SK-N-SH (cell line): ENCODE results near the gene ZYG11B.

ENCODE experiments used
- CHD2 ChIP-seq: fragments of 150-350 bp; IDR thresholded peaks from 2 replicates; pipeline ENCODE4 v1.6.1; 2018; ENCODE audit warnings: low read length; ENCODE audit not compliant: partially characterized antibody
- EZH2phosphoT487 ChIP-seq: fragments of 200-600 bp; sonication (generic); IDR thresholded peaks from 2 replicates; pipeline ENCODE4 v1.6.1; 2017; ENCODE audit warnings: low read depth, mixed run types, mild to moderate bottlenecking, antibody characterized with exemption, moderate library complexity, borderline replicate concordance
- FOXM1 ChIP-seq: IDR thresholded peaks from 2 replicates; pipeline ENCODE4 v1.4.0; 2012; ENCODE audit warnings: low read depth, mild to moderate bottlenecking
- GABPA ChIP-seq: IDR thresholded peaks from 2 replicates; pipeline ENCODE4 v1.4.0; 2012; ENCODE audit warnings: low read depth, mild to moderate bottlenecking
- JUND ChIP-seq: IDR thresholded peaks from 2 replicates; pipeline ENCODE4 v1.4.0; 2012
- POLR2AphosphoS5 ChIP-seq: IDR thresholded peaks from 2 replicates; pipeline ENCODE4 v1.6.1; 2012; ENCODE audit warnings: low read depth, low read length
- RCOR1 ChIP-seq: fragments of 150-350 bp; IDR thresholded peaks from 2 replicates; pipeline ENCODE4 v1.6.1; 2017; ENCODE audit warnings: antibody characterized with exemption, low read length
- YY1 ChIP-seq: IDR thresholded peaks from 2 replicates; pipeline ENCODE4 v1.4.0; 2012; ENCODE audit warnings: low read depth, mild to moderate bottlenecking
- TF ChIP-seq, protein P1 (sequence below): fragments of 200-600 bp; sonication (generic); IDR thresholded peaks from 2 replicates; pipeline ENCODE4 v1.6.1; 2017; ENCODE audit warnings: antibody characterized with exemption, mild to moderate bottlenecking, moderate library complexity
- TF ChIP-seq, protein P2 (sequence below): fragments of 150-350 bp; IDR thresholded peaks from 2 replicates; pipeline ENCODE4 v1.6.1; 2016; ENCODE audit warnings: mild to moderate bottlenecking, low read depth, low read length
- TF ChIP-seq, protein P3 (sequence below): IDR thresholded peaks from 2 replicates; pipeline ENCODE4 v1.6.1; 2012; ENCODE audit warnings: mild to moderate bottlenecking, low read depth, low read length, moderate library complexity

DNA sequence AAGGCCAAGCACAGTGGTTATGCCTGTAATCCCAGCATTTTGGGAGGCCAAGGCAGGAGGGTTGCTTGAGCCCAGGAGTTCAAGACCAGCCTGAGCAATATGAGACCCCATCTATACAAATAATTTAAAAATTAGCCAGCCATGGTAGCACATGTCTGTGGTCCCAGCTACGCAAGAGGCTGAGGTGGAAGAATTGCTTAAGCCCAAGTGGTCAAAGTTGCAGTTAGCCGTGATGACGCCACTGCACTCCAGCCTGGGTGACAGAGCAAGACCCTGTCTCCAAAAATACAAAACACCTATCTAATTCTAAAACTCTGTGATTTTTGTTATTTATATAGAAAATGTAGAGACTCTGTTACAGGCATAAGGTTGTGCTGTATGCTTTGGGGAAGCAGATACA is 72.1 kb downstream of the ZYG11B start:
- TF ChIP-seq RCOR1 (no peak), JUND (no peak), CHD2 (no peak), YY1 (no peak), POLR2AphosphoS5 (no peak), FOXM1 (no peak), GABPA (no peak), EZH2phosphoT487 (no peak)
- TF ChIP-seq, protein P1, sequence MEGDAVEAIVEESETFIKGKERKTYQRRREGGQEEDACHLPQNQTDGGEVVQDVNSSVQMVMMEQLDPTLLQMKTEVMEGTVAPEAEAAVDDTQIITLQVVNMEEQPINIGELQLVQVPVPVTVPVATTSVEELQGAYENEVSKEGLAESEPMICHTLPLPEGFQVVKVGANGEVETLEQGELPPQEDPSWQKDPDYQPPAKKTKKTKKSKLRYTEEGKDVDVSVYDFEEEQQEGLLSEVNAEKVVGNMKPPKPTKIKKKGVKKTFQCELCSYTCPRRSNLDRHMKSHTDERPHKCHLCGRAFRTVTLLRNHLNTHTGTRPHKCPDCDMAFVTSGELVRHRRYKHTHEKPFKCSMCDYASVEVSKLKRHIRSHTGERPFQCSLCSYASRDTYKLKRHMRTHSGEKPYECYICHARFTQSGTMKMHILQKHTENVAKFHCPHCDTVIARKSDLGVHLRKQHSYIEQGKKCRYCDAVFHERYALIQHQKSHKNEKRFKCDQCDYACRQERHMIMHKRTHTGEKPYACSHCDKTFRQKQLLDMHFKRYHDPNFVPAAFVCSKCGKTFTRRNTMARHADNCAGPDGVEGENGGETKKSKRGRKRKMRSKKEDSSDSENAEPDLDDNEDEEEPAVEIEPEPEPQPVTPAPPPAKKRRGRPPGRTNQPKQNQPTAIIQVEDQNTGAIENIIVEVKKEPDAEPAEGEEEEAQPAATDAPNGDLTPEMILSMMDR: no peak
- TF ChIP-seq, protein P2, sequence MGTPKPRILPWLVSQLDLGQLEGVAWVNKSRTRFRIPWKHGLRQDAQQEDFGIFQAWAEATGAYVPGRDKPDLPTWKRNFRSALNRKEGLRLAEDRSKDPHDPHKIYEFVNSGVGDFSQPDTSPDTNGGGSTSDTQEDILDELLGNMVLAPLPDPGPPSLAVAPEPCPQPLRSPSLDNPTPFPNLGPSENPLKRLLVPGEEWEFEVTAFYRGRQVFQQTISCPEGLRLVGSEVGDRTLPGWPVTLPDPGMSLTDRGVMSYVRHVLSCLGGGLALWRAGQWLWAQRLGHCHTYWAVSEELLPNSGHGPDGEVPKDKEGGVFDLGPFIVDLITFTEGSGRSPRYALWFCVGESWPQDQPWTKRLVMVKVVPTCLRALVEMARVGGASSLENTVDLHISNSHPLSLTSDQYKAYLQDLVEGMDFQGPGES: no peak
- TF ChIP-seq, protein P3, sequence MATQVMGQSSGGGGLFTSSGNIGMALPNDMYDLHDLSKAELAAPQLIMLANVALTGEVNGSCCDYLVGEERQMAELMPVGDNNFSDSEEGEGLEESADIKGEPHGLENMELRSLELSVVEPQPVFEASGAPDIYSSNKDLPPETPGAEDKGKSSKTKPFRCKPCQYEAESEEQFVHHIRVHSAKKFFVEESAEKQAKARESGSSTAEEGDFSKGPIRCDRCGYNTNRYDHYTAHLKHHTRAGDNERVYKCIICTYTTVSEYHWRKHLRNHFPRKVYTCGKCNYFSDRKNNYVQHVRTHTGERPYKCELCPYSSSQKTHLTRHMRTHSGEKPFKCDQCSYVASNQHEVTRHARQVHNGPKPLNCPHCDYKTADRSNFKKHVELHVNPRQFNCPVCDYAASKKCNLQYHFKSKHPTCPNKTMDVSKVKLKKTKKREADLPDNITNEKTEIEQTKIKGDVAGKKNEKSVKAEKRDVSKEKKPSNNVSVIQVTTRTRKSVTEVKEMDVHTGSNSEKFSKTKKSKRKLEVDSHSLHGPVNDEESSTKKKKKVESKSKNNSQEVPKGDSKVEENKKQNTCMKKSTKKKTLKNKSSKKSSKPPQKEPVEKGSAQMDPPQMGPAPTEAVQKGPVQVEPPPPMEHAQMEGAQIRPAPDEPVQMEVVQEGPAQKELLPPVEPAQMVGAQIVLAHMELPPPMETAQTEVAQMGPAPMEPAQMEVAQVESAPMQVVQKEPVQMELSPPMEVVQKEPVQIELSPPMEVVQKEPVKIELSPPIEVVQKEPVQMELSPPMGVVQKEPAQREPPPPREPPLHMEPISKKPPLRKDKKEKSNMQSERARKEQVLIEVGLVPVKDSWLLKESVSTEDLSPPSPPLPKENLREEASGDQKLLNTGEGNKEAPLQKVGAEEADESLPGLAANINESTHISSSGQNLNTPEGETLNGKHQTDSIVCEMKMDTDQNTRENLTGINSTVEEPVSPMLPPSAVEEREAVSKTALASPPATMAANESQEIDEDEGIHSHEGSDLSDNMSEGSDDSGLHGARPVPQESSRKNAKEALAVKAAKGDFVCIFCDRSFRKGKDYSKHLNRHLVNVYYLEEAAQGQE: no peak
